Ectodermal cell (in vitro differentiated cells): Measurements from ENCODE around the gene MSANTD1.

Source experiments
- H3K27ac ChIP-seq: 2 replicates; pipeline ENCODE4 v1.7.0; 2013; ENCODE audit warnings: mild to moderate bottlenecking, low read depth, low read length; ENCODE audit not compliant: insufficient read depth, poor library complexity, severe bottlenecking
- H3K27me3 ChIP-seq: 2 replicates; pipeline ENCODE4 v1.7.0; 2013; ENCODE audit warnings: mild to moderate bottlenecking, low read length; ENCODE audit not compliant: insufficient read depth, control insufficient read depth, poor library complexity, severe bottlenecking
- H3K36me3 ChIP-seq: one replicate; pipeline ENCODE4 v1.7.0; 2013; ENCODE audit warnings: low read length; ENCODE audit not compliant: control insufficient read depth, insufficient read depth
- H3K4me1 ChIP-seq: one replicate; pipeline ENCODE4 v1.7.0; 2013; ENCODE audit warnings: low read length; ENCODE audit not compliant: control insufficient read depth, insufficient read depth
- H3K4me3 ChIP-seq: 2 replicates; pipeline ENCODE4 v1.7.0; 2013; ENCODE audit warnings: low read depth, low read length, control low read depth; ENCODE audit not compliant: insufficient read depth
- H3K9me3 ChIP-seq: 2 replicates; pipeline ENCODE4 v1.7.0; 2013; ENCODE audit warnings: mild to moderate bottlenecking, low read length, moderate library complexity; ENCODE audit not compliant: control insufficient read depth
- WGBS, 2 experiments: methylation state at CpG; one replicate each; pipeline ENCODE4 v1.1.7; 2013; ENCODE audit warnings: missing lambda C conversion rate in 2 of 2; 5-methylcytosine and 5-hydroxymethylcytosine counted together

The MSANTD1 gene

GRCh38 chr4:3232871-3233271 is 16.1 kb upstream of the MSANTD1 start:
- Histone ChIP-seq H3K4me1 (no peaks in the 10 kb centered on the region), H3K27me3 (no peaks in the 10 kb centered on the region), H3K27ac (no peak overlapping the region), H3K9me3 (no peaks in the 10 kb centered on the region), H3K36me3 (peaks cover 59% of the 10 kb centered on the region), H3K4me3 (no peak overlapping the region)
- 92% methylated on average over 15 of the region's 15 CpGs for WGBS, 2 experiments

- WGBS, 2 experiments = 94% methylated on average over 21 of the region's 21 CpGs
- Histone ChIP-seq H3K27me3 (no peaks in the 10 kb centered on the region), H3K36me3 (peaks cover 55% of the 10 kb centered on the region), H3K27ac (no peak overlapping the region), H3K4me1 (no peaks in the 10 kb centered on the region), H3K4me3 (no peak overlapping the region), H3K9me3 (no peaks in the 10 kb centered on the region)
Observed at GRCh38 chr4:3233391-3234071, 15.4 kb upstream of the MSANTD1 start.

- WGBS, 2 experiments = 95% methylated on average over 23 of the region's 23 CpGs
- Histone ChIP-seq H3K4me3 (no peak overlapping the region), H3K4me1 (no peaks in the 10 kb centered on the region), H3K9me3 (no peaks in the 10 kb centered on the region), H3K27me3 (no peaks in the 10 kb centered on the region), H3K36me3 (peaks cover 47% of the 10 kb centered on the region), H3K27ac (no peak overlapping the region)
Observed at GRCh38 chr4:3234171-3235029, 14.6 kb upstream of the MSANTD1 start.

GRCh38 chr4:3235030-3235345 is 14.0 kb upstream of the MSANTD1 start:
- H3K4me3 ChIP-seq = no peak overlapping the region
- 93 to 95% methylated on average over 14 of the region's 14 CpGs for WGBS, 2 experiments
- no peak overlapping the region for H3K27ac ChIP-seq
- no peaks in the 10 kb centered on the region for H3K9me3 ChIP-seq
- H3K4me1 ChIP-seq = no peaks in the 10 kb centered on the region
- H3K27me3 ChIP-seq = no peaks in the 10 kb centered on the region
- peaks cover 41% of the 10 kb centered on the region for H3K36me3 ChIP-seq

- no peak overlapping the region for H3K27ac ChIP-seq
- WGBS, 2 experiments = 94 to 95% methylated on average over 11 of the region's 11 CpGs
- H3K9me3 ChIP-seq = no peaks in the 10 kb centered on the region
- peaks cover 35% of the 10 kb centered on the region for H3K36me3 ChIP-seq
- no peak overlapping the region for H3K4me3 ChIP-seq
- no peaks in the 10 kb centered on the region for H3K27me3 ChIP-seq
- H3K4me1 ChIP-seq = no peaks in the 10 kb centered on the region
Observed at GRCh38 chr4:3235581-3235980, 13.4 kb upstream of the MSANTD1 start.

- peaks cover 27% of the 10 kb centered on the region for H3K36me3 ChIP-seq
Observed at GRCh38 chr4:3236326-3236878, 12.6 kb upstream of the MSANTD1 start.

GRCh38 chr4:3237266-3237665 is 11.7 kb upstream of the MSANTD1 start:
- Histone ChIP-seq H3K27ac (no peak overlapping the region), H3K4me1 (no peaks in the 10 kb centered on the region), H3K27me3 (no peaks in the 10 kb centered on the region), H3K9me3 (no peaks in the 10 kb centered on the region), H3K4me3 (no peak overlapping the region), H3K36me3 (peaks cover 25% of the 10 kb centered on the region)
- WGBS, 2 experiments = 85 to 86% methylated on average over 19 of the region's 19 CpGs

More at GRCh38 chr4:3236326-3236878, 12.6 kb upstream of the MSANTD1 start:
- Histone ChIP-seq H3K9me3 (no peaks in the 10 kb centered on the region), H3K4me3 (no peak overlapping the region), H3K27me3 (no peaks in the 10 kb centered on the region), H3K4me1 (no peaks in the 10 kb centered on the region), H3K27ac (no peak overlapping the region)
- WGBS, 2 experiments = 93% methylated on average over 9 of the region's 9 CpGs

GRCh38 chr4:3237712-3238560 is 11.0 kb upstream of the MSANTD1 start:
- H3K9me3 ChIP-seq = no peaks in the 10 kb centered on the region
- H3K27me3 ChIP-seq = no peaks in the 10 kb centered on the region
- H3K4me3 ChIP-seq = no peak overlapping the region
- H3K36me3 ChIP-seq = peaks cover 23% of the 10 kb centered on the region
- no peak overlapping the region for H3K27ac ChIP-seq
- 64 to 65% methylated on average over 26 of the region's 26 CpGs for WGBS, 2 experiments
- H3K4me1 ChIP-seq = no peaks in the 10 kb centered on the region

GRCh38 chr4:3238721-3239120 is 10.2 kb upstream of the MSANTD1 start:
- H3K4me1 ChIP-seq = no peaks in the 10 kb centered on the region
- H3K27me3 ChIP-seq = no peaks in the 10 kb centered on the region
- no peak overlapping the region for H3K4me3 ChIP-seq
- H3K9me3 ChIP-seq = no peaks in the 10 kb centered on the region
- H3K36me3 ChIP-seq = peaks cover 15% of the 10 kb centered on the region
- WGBS, 2 experiments = 88 to 90% methylated on average over 18 of the region's 18 CpGs
- H3K27ac ChIP-seq = no peak overlapping the region

GRCh38 chr4:3239303-3239702 is 9.7 kb upstream of the MSANTD1 start:
- H3K4me3 ChIP-seq = no peak overlapping the region
- no peaks in the 10 kb centered on the region for H3K9me3 ChIP-seq
- H3K27ac ChIP-seq = no peak overlapping the region
- H3K4me1 ChIP-seq = no peaks in the 10 kb centered on the region
- H3K36me3 ChIP-seq = peaks cover 9% of the 10 kb centered on the region
- 93 to 96% methylated on average over 11 of the region's 11 CpGs for WGBS, 2 experiments
- no peaks in the 10 kb centered on the region for H3K27me3 ChIP-seq
